Smooth muscle cell (in vitro differentiated cells): ENCODE data around the gene ICOSLG. TPM values are rescaled to one million over a fixed set of nuclear protein-coding genes. Genes with fewer than 3 reads are reported as not detected.
"Not testable (repeated sequence)": the region's sequence is repeated elsewhere in the genome, so short reads cannot be mapped to it uniquely, and the experiment has no call there.

Experiments used
- DNase-seq: peaks from one replicate; lab custom pipeline; 2025; ENCODE audit not compliant: unreplicated experiment; lab: John Stamatoyannopoulos, UW
- H2AFZ ChIP-seq: fragments of 200-600 bp; sonication (generic); 2 replicates; pipeline ENCODE4 v1.6.0; 2016; ENCODE audit warnings: antibody characterized with exemption, low read depth, mild to moderate bottlenecking
- H3F3A ChIP-seq: fragments of 200-600 bp; sonication (generic); 2 replicates; pipeline ENCODE4 v1.6.0; 2017; ENCODE audit warnings: antibody characterized with exemption, low read depth
- H3K27ac ChIP-seq: fragments of 200-600 bp; sonication (generic); 2 replicates; pipeline ENCODE4 v1.5.1; 2016; ENCODE audit warnings: low read depth, mild to moderate bottlenecking
- H3K27me3 ChIP-seq: fragments of 200-600 bp; sonication (generic); 2 replicates; pipeline ENCODE4 v1.6.1; 2016; ENCODE audit warnings: low read depth, mild to moderate bottlenecking
- H3K36me3 ChIP-seq: fragments of 200-600 bp; sonication (generic); 2 replicates; pipeline ENCODE4 v1.5.1; 2016; ENCODE audit warnings: low read depth
- H3K4me1 ChIP-seq: fragments of 200-600 bp; sonication (generic); 2 replicates; pipeline ENCODE4 v1.5.1; 2016; ENCODE audit warnings: low read depth
- H3K4me2 ChIP-seq: fragments of 200-600 bp; sonication (generic); 2 replicates; pipeline ENCODE4 v1.6.0; 2016; ENCODE audit warnings: mild to moderate bottlenecking
- H3K4me3 ChIP-seq: fragments of 200-600 bp; sonication (generic); 2 replicates; pipeline ENCODE4 v1.5.1; 2016; ENCODE audit warnings: mild to moderate bottlenecking
- H3K79me2 ChIP-seq: fragments of 200-600 bp; sonication (generic); 2 replicates; pipeline ENCODE4 v1.6.0; 2016; ENCODE audit warnings: low read depth, mild to moderate bottlenecking
- H3K9ac ChIP-seq: fragments of 200-600 bp; sonication (generic); 2 replicates; pipeline ENCODE4 v1.6.0; 2016; ENCODE audit warnings: low read depth
- H3K9me3 ChIP-seq: fragments of 200-600 bp; sonication (generic); replicated peaks from 2 replicates; pipeline ENCODE4 v1.5.1; 2016; ENCODE audit warnings: low read depth
- H4K20me1 ChIP-seq: fragments of 200-600 bp; sonication (generic); 2 replicates; pipeline ENCODE4 v1.6.0; 2016; ENCODE audit warnings: low read depth
- CTCF ChIP-seq: fragments of 200-600 bp; sonication (generic); IDR thresholded peaks from 2 replicates; pipeline ENCODE4 v1.5.1; 2017; ENCODE audit warnings: borderline replicate concordance, mild to moderate bottlenecking, antibody characterized with exemption; ENCODE audit not compliant: insufficient read depth, poor library complexity, severe bottlenecking
- WGBS: methylation state at CpG from one replicate; pipeline ENCODE4 v1.1.7; 2016; ENCODE audit warnings: low lambda C conversion rate; 5-methylcytosine and 5-hydroxymethylcytosine counted together
- polyA plus RNA-seq: library from polyadenylated mRNA; unstranded; fragments of >200 nt; fragmentation: Nextera tagmentation; extraction: Ambion mirVana; gene quantifications from 2 replicates; pipeline ENCODE4 v1.2.1, GENCODE V29; 2016
- total RNA-seq: library from RNA; depleted of rRNA; stranded (reverse); fragments of >200 nt; gene quantifications from 2 replicates; pipeline ENCODE4 v1.2.3, GENCODE V29; 2014

The ICOSLG gene
- total and polyA plus RNA-seq, 2 experiments from 2014 or later: 1.0 to 1.3 TPM

GRCh38 chr21:44253832-44254710 lies 13.3 kb upstream of the ICOSLG start:
- no peaks in the 10 kb centered on the region for H4K20me1 ChIP-seq
- H3K4me1 ChIP-seq: no peaks in the 10 kb centered on the region
- H3K9me3 ChIP-seq: no peaks in the 10 kb centered on the region
- H2AFZ ChIP-seq: no peak overlapping the region
- no peak overlapping the region for H3K4me3 ChIP-seq
- no peaks in the 10 kb centered on the region for H3F3A ChIP-seq
- H3K9ac ChIP-seq: no peak overlapping the region
- H3K4me2 ChIP-seq: no peak overlapping the region
- no peaks in the 10 kb centered on the region for H3K36me3 ChIP-seq
- 89% methylated on average over 29 of the region's 29 CpGs for WGBS
- TF ChIP-seq CTCF: no peak
- no peak for DNase-seq
- no peaks in the 10 kb centered on the region for H3K79me2 ChIP-seq
- H3K27me3 ChIP-seq: no peaks in the 10 kb centered on the region
- H3K27ac ChIP-seq: no peak overlapping the region

GRCh38 chr21:44249204-44250037 lies 8.7 kb upstream of the ICOSLG start:
- WGBS: no CpG with 5 or more reads among the region's 33 CpGs
- H3K9ac ChIP-seq, H3K36me3 ChIP-seq, DNase-seq, H2AFZ ChIP-seq, H4K20me1 ChIP-seq, H3K4me1 ChIP-seq, H3K79me2 ChIP-seq, H3F3A ChIP-seq, H3K4me3 ChIP-seq, H3K9me3 ChIP-seq, H3K27me3 ChIP-seq, H3K4me2 ChIP-seq, H3K27ac ChIP-seq: not testable (repeated sequence)

GRCh38 chr21:44247904-44248303 lies 7.2 kb upstream of the ICOSLG start:
- H3K27me3 ChIP-seq, H3K36me3 ChIP-seq, H3K4me1 ChIP-seq, H3K4me3 ChIP-seq, H4K20me1 ChIP-seq, H3F3A ChIP-seq, H2AFZ ChIP-seq, DNase-seq, H3K4me2 ChIP-seq, H3K9ac ChIP-seq, H3K9me3 ChIP-seq, H3K27ac ChIP-seq, H3K79me2 ChIP-seq: not testable (repeated sequence)
- WGBS: no CpG with 5 or more reads among the region's 17 CpGs

GRCh38 chr21:44243980-44244379 lies 3.2 kb upstream of the ICOSLG start:
- not testable (repeated sequence) for H4K20me1 ChIP-seq, H3K9me3 ChIP-seq, H3K4me1 ChIP-seq, H2AFZ ChIP-seq, H3F3A ChIP-seq, H3K4me3 ChIP-seq, H3K9ac ChIP-seq, H3K4me2 ChIP-seq, H3K79me2 ChIP-seq, DNase-seq, H3K27me3 ChIP-seq, H3K36me3 ChIP-seq, H3K27ac ChIP-seq
- no CpG with 5 or more reads among the region's 15 CpGs for WGBS

- not testable (repeated sequence) for H3K79me2 ChIP-seq, H3K27ac ChIP-seq, H3K27me3 ChIP-seq, H3K36me3 ChIP-seq, H3K9me3 ChIP-seq, H4K20me1 ChIP-seq, DNase-seq, H3F3A ChIP-seq, H3K4me1 ChIP-seq, H3K4me3 ChIP-seq, H3K9ac ChIP-seq, H2AFZ ChIP-seq, H3K4me2 ChIP-seq
- WGBS: no CpG with 5 or more reads among the region's 27 CpGs
Observed at GRCh38 chr21:44241281-44241680, 538 bp upstream of the ICOSLG start.

GRCh38 chr21:44240353-44240752 lies 390 bp downstream of the ICOSLG start:
- no CpG with 5 or more reads among the region's 46 CpGs for WGBS
- H3K27me3 ChIP-seq: not testable (repeated sequence)

GRCh38 chr21:44229561-44229960 lies 11.2 kb downstream of the ICOSLG start:
- H4K20me1 ChIP-seq, H3K9me3 ChIP-seq, H3K27ac ChIP-seq, H3F3A ChIP-seq, H3K4me2 ChIP-seq, DNase-seq, H3K4me3 ChIP-seq, H3K4me1 ChIP-seq, H3K9ac ChIP-seq, H2AFZ ChIP-seq, H3K79me2 ChIP-seq, H3K27me3 ChIP-seq, H3K36me3 ChIP-seq: not testable (repeated sequence)
- WGBS: 96% methylated on average over 5 of the region's 22 CpGs

More at GRCh38 chr21:44240353-44240752, 390 bp downstream of the ICOSLG start:
- not testable (repeated sequence) for H3K9me3 ChIP-seq, DNase-seq, H4K20me1 ChIP-seq, H3K27ac ChIP-seq, H3F3A ChIP-seq, H3K79me2 ChIP-seq, H3K4me2 ChIP-seq, H3K9ac ChIP-seq, H3K4me3 ChIP-seq, H2AFZ ChIP-seq, H3K4me1 ChIP-seq, H3K36me3 ChIP-seq
